GM12878 (cell line): ENCODE data around the gene HOXD11. TPM values are rescaled to one million over a fixed set of nuclear protein-coding genes. Genes with fewer than 3 reads are reported as not detected.

Source experiments
- ATAC-seq: fragments of 200-7000 bp; cut with Tn5 transposase; 3 replicates; pipeline ENCODE4 v1.9.1; 2020; ENCODE audit warnings: mild to moderate bottlenecking, moderate library complexity
- BruUV-seq: library from RNA; stranded (reverse); fragments of 400-500 nt; replicated peaks from 2 replicates; lab custom pipeline; 2021; lab: Mats Ljungman, UMichigan
- CTCF ChIA-PET: fragments of 300-600 bp; sonication (Branson Sonifier 250); formaldehyde crosslinking; extraction: SDS; loops from one replicate; lab custom pipeline; 2021; ENCODE audit warnings: inconsistent platforms; lab: Yijun Ruan, JAX
- POLR2A ChIA-PET: fragments of 350-600 bp; formaldehyde crosslinking; extraction: SDS; loops from one replicate; lab custom pipeline; 2021; ENCODE audit warnings: inconsistent platforms; lab: Charles Lee
- RAD21 ChIA-PET: fragments of 300-600 bp; sonication (Branson Sonifier 250); formaldehyde crosslinking; loops from one replicate; lab custom pipeline; 2023; ENCODE audit warnings: antibody characterized with exemption; ENCODE audit not compliant: unreplicated experiment; lab: Charles Lee
- SMC1A ChIA-PET: fragments of 300-600 bp; sonication (Branson Sonifier 250); formaldehyde crosslinking; loops from one replicate; lab custom pipeline; 2023; ENCODE audit not compliant: unreplicated experiment, uncharacterized antibody; lab: Charles Lee
- DNase-seq: peaks from one replicate; pipeline ENCODE4 v3.0.0-alpha.2; 2011; ENCODE audit warnings: low read depth, low spot score
- FAIRE-seq: peaks from 3 replicates; lab custom pipeline; 2011; peaks lifted over from hg19 to GRCh38; lab: Jason Lieb, UNC
- H2AFZ ChIP-seq: 2 replicates; pipeline ENCODE4 v1.6.0; 2011; ENCODE audit warnings: low read depth, low read length, control low read depth; ENCODE audit not compliant: control insufficient read depth
- H3K27ac ChIP-seq: 2 replicates; pipeline ENCODE4 v1.5.1; 2011; ENCODE audit warnings: control low read depth; ENCODE audit not compliant: control insufficient read depth, insufficient read depth
- H3K27me3 ChIP-seq, 2 experiments: replicated peaks in 1 of 2; 2 replicates each; pipeline versions ENCODE4 v1.6.0 to v1.6.1; 2011; ENCODE audit warnings: low read length in 1 of 2; ENCODE audit not compliant: control insufficient read depth in 2 of 2, insufficient read depth in 2 of 2
- H3K36me3 ChIP-seq, 2 experiments: 2 replicates each; pipeline ENCODE4 v1.5.1; 2011; ENCODE audit warnings: low read length in 1 of 2; ENCODE audit not compliant: control insufficient read depth in 2 of 2, insufficient read depth in 2 of 2
- H3K4me1 ChIP-seq: 2 replicates; pipeline ENCODE4 v1.6.1; 2011; ENCODE audit warnings: mild to moderate bottlenecking, low read length, moderate library complexity, mixed read lengths; ENCODE audit not compliant: control insufficient read depth, insufficient read depth
- H3K4me2 ChIP-seq: 2 replicates; pipeline ENCODE4 v1.6.0; 2011; ENCODE audit warnings: control low read depth; ENCODE audit not compliant: control insufficient read depth, insufficient read depth
- H3K4me3 ChIP-seq: fragments of 200-600 bp; sonication (generic); 2 replicates; pipeline ENCODE4 v1.5.1; 2016
- H3K79me2 ChIP-seq: 2 replicates; pipeline ENCODE4 v1.6.0; 2011; ENCODE audit warnings: low read length; ENCODE audit not compliant: control insufficient read depth, insufficient read depth
- H3K9ac ChIP-seq: 2 replicates; pipeline ENCODE4 v1.8.0; 2011; ENCODE audit warnings: low read length, control low read depth, mixed read lengths; ENCODE audit not compliant: control insufficient read depth, insufficient read depth
- H3K9me3 ChIP-seq: replicated peaks from 3 replicates; pipeline ENCODE4 v1.5.1; 2011; ENCODE audit warnings: mild to moderate bottlenecking, low read length; ENCODE audit not compliant: control insufficient read depth, insufficient read depth
- H4K20me1 ChIP-seq: 2 replicates; pipeline ENCODE4 v1.6.0; 2011; ENCODE audit not compliant: control insufficient read depth, insufficient read depth
- BMI1 ChIP-seq: fragments of 450-650 bp; IDR thresholded peaks from 2 replicates; pipeline ENCODE4 v1.6.1; 2016; ENCODE audit warnings: mild to moderate bottlenecking, moderate library complexity, borderline replicate concordance
- E2F4 ChIP-seq: IDR thresholded peaks from 2 replicates; pipeline ENCODE4 v1.6.1; 2012; ENCODE audit warnings: low read depth, low read length, improper control_type of control experiment
- HDAC6 ChIP-seq: fragments of 200-600 bp; sonication (generic); IDR thresholded peaks from one replicate; pipeline ENCODE4 v1.8.0; 2017; ENCODE audit warnings: antibody characterized with exemption; ENCODE audit not compliant: unreplicated experiment
- IRF5 ChIP-seq: fragments of 450-650 bp; IDR thresholded peaks from 2 replicates; pipeline ENCODE4 v1.6.1; 2017; ENCODE audit warnings: borderline replicate concordance
- MTA2 ChIP-seq: fragments of 450-650 bp; IDR thresholded peaks from 2 replicates; pipeline ENCODE4 v1.6.1; 2016; ENCODE audit warnings: low read depth, mild to moderate bottlenecking, moderate library complexity
- MYB ChIP-seq: fragments of 150-350 bp; IDR thresholded peaks from 2 replicates; pipeline ENCODE4 v1.6.1; 2014; ENCODE audit warnings: mild to moderate bottlenecking, low read depth, low read length, borderline replicate concordance
- NFIC ChIP-seq: IDR thresholded peaks from 2 replicates; pipeline ENCODE4 v1.6.1; 2012; ENCODE audit warnings: low read depth, mild to moderate bottlenecking, inconsistent platforms, low read length, moderate library complexity
- PBX3 ChIP-seq: IDR thresholded peaks from 2 replicates; pipeline ENCODE4 v1.6.1; 2011; ENCODE audit warnings: mild to moderate bottlenecking, low read depth, low read length, moderate library complexity; ENCODE audit not compliant: insufficient replicate concordance
- ZNF592 ChIP-seq: fragments of 450-650 bp; IDR thresholded peaks from 2 replicates; pipeline ENCODE4 v1.6.1; 2017; ENCODE audit warnings: mild to moderate bottlenecking, moderate library complexity
- ZNF622 ChIP-seq: fragments of 450-650 bp; IDR thresholded peaks from 2 replicates; pipeline ENCODE4 v1.6.1; 2017; ENCODE audit warnings: mild to moderate bottlenecking, inconsistent platforms
- WGBS: methylation state at CpG from one replicate; pipeline ENCODE4 v1.1.6; 2016; ENCODE audit warnings: low lambda C conversion rate; ENCODE audit not compliant: insufficient replicate concordance, insufficient coverage; ENCODE audit errors: missing lambda C conversion rate; 5-methylcytosine and 5-hydroxymethylcytosine counted together
- in situ Hi-C: fragments of 300-500 bp; cut with MboI; formaldehyde crosslinking; loops from 9 replicates; pipeline ENCODE4 v1.14.3; 2018; ENCODE audit warnings: mixed read lengths
- intact Hi-C: fragments of 100-400 bp; cut with micrococcal nuclease; formaldehyde crosslinking; loops from one replicate; pipeline ENCODE4 v1.14.2; 2022; ENCODE audit not compliant: unreplicated experiment
- polyA plus RNA-seq, 11 experiments: library from polyadenylated mRNA; depleted of rRNA in 4 of 11; unstranded in 6 of 11; stranded (reverse) in 5 of 11; fragments of >200 nt; fragmentation: Nextera tagmentation in 4 of 11; fragmentation: Illumina TruSeq in 1 of 11; extraction: Ambion mirVana in 4 of 11; extraction: Trizol in 1 of 11; gene quantifications; 1 replicate in 1 of 11; 2 replicates in 10 of 11; pipeline versions ENCODE4 v1.2.1 to v1.2.3, GENCODE V29; 2011 to 2016; ENCODE audit warnings: inconsistent platforms in 2 of 11, missing spikeins in 2 of 11, low read depth in 1 of 11
- total RNA-seq, 4 experiments: library from RNA; depleted of rRNA in 3 of 4; stranded (reverse); fragments of >200 nt in 3 of 4; fragmentation: Illumina TruSeq in 1 of 4; extraction: Trizol in 1 of 4; gene quantifications; 2 replicates each; pipeline versions ENCODE4 v1.2.1 to v1.2.3, GENCODE V29; 2013 to 2021

Gene HOXD11
- total and polyA plus RNA-seq, 10 of the 15 experiments (the other 5 are each of a cell fraction or from before 2014, with no cell fraction given): not detected

- no peak for DNase-seq
- H2AFZ ChIP-seq: no peak overlapping the region
- no peaks in the 10 kb centered on the region for H3K4me1 ChIP-seq
- ChIA-PET POLR2A (no interaction called here), SMC1A (interaction anchor here (0.9 to 2.2 kb wide), 8 partner anchors 12 to 1033 kb away, joined by 3 to 20 read pairs (median 8); no protein-coding TSS in a partner anchor), CTCF (interaction anchor here (0.6 to 4.3 kb wide), 16 partner anchors 12 to 1033 kb away, joined by 3 to 79 read pairs (median 20); no protein-coding TSS in a partner anchor)
- H3K79me2 ChIP-seq: no peaks in the 10 kb centered on the region
- H3K4me3 ChIP-seq: no peak overlapping the region
- no TSS peak for BruUV-seq
- ATAC-seq: no peak
- in situ Hi-C loops (loop anchor here (5.0 to 25.0 kb wide), 4 partner anchors 509 to 1209 kb away; no protein-coding TSS in a partner anchor), intact Hi-C loops (loop anchor here (5.0 kb wide), 2 partner anchors 689 to 1034 kb away; no protein-coding TSS in a partner anchor)
- no peaks in the 10 kb centered on the region for H4K20me1 ChIP-seq
- no peak for FAIRE-seq
- H3K36me3 ChIP-seq: no peaks in the 10 kb centered on the region
- peaks cover 8 to 32% of the 10 kb centered on the region in 2 experiments for H3K27me3 ChIP-seq
- TF ChIP-seq E2F4 (no peak), IRF5 (no peak), BMI1 (no peak), HDAC6 (no peak), ZNF592 (no peak), NFIC (no peak), ZNF622 (no peak), MTA2 (no peak), MYB (no peak), PBX3 (no peak)
- TF ChIP-seq, all 136 proteins: peak for 0
- H3K9ac ChIP-seq: no peak overlapping the region
- no peak overlapping the region for H3K4me2 ChIP-seq
- 39% methylated on average over 49 of the region's 49 CpGs for WGBS
- RAD21 ChIA-PET: interaction anchor here (2.2 to 3.7 kb wide), 6 partner anchors 326 to 1020 kb away, joined by 7 to 25 read pairs (median 17); no protein-coding TSS in a partner anchor
- no peak overlapping the region for H3K27ac ChIP-seq
- peaks cover 1% of the 10 kb centered on the region; the same call in 2 of the 3 replicates for H3K9me3 ChIP-seq
Observed at GRCh38 chr2:176128172-176128981, 21.3 kb downstream of the HOXD11 start.
